Ovary (tissue), 3 donors: ENCODE results near the gene NR5A1.

Experiments used
- CTCF ChIP-seq, 3 donors: fragments of 450-650 bp in 2 of 3; fragments of 200-600 bp in 1 of 3; IDR thresholded peaks; one replicate each; pipeline versions ENCODE4 v1.5.1 to v1.8.0; 2016 to 2022; ENCODE audit warnings: antibody characterized with exemption in 3 of 3, mild to moderate bottlenecking in 1 of 3
- EP300 ChIP-seq: sonication (generic); formaldehyde crosslinking; IDR thresholded peaks from one replicate; pipeline ENCODE4 v1.6.1; 2017; ENCODE audit warnings: antibody characterized with exemption
- POLR2A ChIP-seq: fragments of 450-650 bp; IDR thresholded peaks from one replicate; pipeline ENCODE4 v1.6.1; 2017; ENCODE audit warnings: antibody characterized with exemption, mild to moderate bottlenecking, moderate library complexity
- donor health status: DM: no; HTN: no; CAD: no.

- TF ChIP-seq EP300: no peak
- no peak for TF ChIP-seq CTCF (IDR thresholded peaks at IDR 0.05)
- TF ChIP-seq POLR2A: no peak
Measured at GRCh38 chr9:124512806-124513204, 5.6 kb upstream of the NR5A1 start.
